ENCODE results near the gene G3BP2. TPM values are rescaled to one million over a fixed set of nuclear protein-coding genes. Genes with fewer than 3 reads are reported as not detected.

G3BP2 gene
- total and polyA plus RNA-seq, 9 of the 15 experiments (the other 6 are each of a cell fraction or from before 2014, with no cell fraction given) = 25.2 to 222 (median 130) TPM

DNA sequence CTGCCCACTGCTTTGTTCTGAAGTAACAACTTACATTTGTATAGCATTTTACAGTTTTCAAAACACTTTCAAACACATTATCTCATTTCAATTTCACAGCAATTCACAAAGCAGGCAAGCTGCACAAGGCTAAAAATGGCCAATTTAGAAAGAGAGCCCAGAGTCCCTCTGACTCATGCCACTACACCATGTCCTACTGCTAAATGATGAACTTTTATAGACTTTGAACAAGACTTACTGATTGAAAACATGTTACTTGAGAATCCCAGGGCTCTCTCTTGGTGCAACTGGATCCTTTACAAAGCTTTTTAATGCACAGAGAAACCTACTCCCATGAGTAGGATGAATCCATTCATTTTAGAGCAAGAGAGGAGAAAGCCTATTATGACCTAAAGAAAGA is 5.8 kb upstream of the G3BP2 start:
- H2AFZ ChIP-seq (ENCODE audit: low read depth, low read length) = no peak overlapping the region
- no peaks in the 10 kb centered on the region for H4K20me1 ChIP-seq (replicated peaks; ENCODE audit: control insufficient read depth, insufficient read depth, low read length)
- DNase-seq (ENCODE audit: extremely low read depth in 1 of 4, low spot score in 3 of 4) (no peak), FAIRE-seq (no peak), ATAC-seq (no peak)
- H3K36me3 ChIP-seq (ENCODE audit: control insufficient read depth, insufficient read depth, low read length) = no peaks in the 10 kb centered on the region; the same call in 2 of the 3 replicates
- TF ChIP-seq, protein P1, sequence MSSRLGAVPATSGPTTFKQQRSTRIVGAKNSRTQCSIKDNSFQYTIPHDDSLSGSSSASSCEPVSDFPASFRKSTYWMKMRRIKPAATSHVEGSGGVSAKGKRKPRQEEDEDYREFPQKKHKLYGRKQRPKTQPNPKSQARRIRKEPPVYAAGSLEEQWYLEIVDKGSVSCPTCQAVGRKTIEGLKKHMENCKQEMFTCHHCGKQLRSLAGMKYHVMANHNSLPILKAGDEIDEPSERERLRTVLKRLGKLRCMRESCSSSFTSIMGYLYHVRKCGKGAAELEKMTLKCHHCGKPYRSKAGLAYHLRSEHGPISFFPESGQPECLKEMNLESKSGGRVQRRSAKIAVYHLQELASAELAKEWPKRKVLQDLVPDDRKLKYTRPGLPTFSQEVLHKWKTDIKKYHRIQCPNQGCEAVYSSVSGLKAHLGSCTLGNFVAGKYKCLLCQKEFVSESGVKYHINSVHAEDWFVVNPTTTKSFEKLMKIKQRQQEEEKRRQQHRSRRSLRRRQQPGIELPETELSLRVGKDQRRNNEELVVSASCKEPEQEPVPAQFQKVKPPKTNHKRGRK (tag; IDR thresholded peaks at IDR 0.05) = no peak
- TF ChIP-seq, protein P2, sequence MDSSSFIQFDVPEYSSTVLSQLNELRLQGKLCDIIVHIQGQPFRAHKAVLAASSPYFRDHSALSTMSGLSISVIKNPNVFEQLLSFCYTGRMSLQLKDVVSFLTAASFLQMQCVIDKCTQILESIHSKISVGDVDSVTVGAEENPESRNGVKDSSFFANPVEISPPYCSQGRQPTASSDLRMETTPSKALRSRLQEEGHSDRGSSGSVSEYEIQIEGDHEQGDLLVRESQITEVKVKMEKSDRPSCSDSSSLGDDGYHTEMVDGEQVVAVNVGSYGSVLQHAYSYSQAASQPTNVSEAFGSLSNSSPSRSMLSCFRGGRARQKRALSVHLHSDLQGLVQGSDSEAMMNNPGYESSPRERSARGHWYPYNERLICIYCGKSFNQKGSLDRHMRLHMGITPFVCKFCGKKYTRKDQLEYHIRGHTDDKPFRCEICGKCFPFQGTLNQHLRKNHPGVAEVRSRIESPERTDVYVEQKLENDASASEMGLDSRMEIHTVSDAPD (CRISPR knock-in tag; IDR thresholded peaks at IDR 0.05) = no peak
- TF ChIP-seq ZKSCAN3 (CRISPR knock-in tag; IDR thresholded peaks at IDR 0.05) = no peak
- TF ChIP-seq DPF2 (IDR thresholded peaks at IDR 0.05) = no peak
- TF ChIP-seq ZNF274 (IDR thresholded peaks at IDR 0.05; ENCODE audit: borderline replicate concordance, low read depth, low read length) = no peak
- no peak for TF ChIP-seq ZC3H4 (CRISPR knock-in tag; IDR thresholded peaks at IDR 0.05; ENCODE audit: borderline replicate concordance)
- TF ChIP-seq ZBTB8A (IDR thresholded peaks at IDR 0.05; ENCODE audit: partially characterized antibody) = no peak
- no peak for TF ChIP-seq NRF1 (conservative IDR thresholded peaks at IDR 0.05 in 1 of 2, IDR thresholded peaks at IDR 0.05 in 1 of 2)
- TF ChIP-seq GTF2A2 (tag; IDR thresholded peaks at IDR 0.05) = no peak
- no peak for TF ChIP-seq SAP30 (IDR thresholded peaks at IDR 0.05; ENCODE audit: borderline replicate concordance, insufficient read depth, low read depth, low read length, poor library complexity, severe bottlenecking)
- no peak for TF ChIP-seq EP300 (IDR thresholded peaks at IDR 0.05; ENCODE audit: low read length)
- TF ChIP-seq MTA1 (IDR thresholded peaks at IDR 0.05; ENCODE audit: borderline replicate concordance) = no peak
- TF ChIP-seq SMAD1 (IDR thresholded peaks at IDR 0.05; ENCODE audit: low read depth, low read length, partially characterized antibody) = no peak
- TF ChIP-seq PHB2 (IDR thresholded peaks at IDR 0.05; ENCODE audit: low read depth) = no peak
- no peak for TF ChIP-seq TRIM24 (IDR thresholded peaks at IDR 0.05)
- no peak for TF ChIP-seq NCOA4 (IDR thresholded peaks at IDR 0.05; ENCODE audit: partially characterized antibody)
- TF ChIP-seq CREB1 (IDR thresholded peaks at IDR 0.05) = no peak
- no peak for TF ChIP-seq CREB1 (CRISPR knock-in tag; IDR thresholded peaks at IDR 0.05)
- no peak for TF ChIP-seq ZNF3 (CRISPR knock-in tag; IDR thresholded peaks at IDR 0.05)
- no peak for TF ChIP-seq ZNF57 (CRISPR knock-in tag; IDR thresholded peaks at IDR 0.05)
- no peak for TF ChIP-seq ATF7 (IDR thresholded peaks at IDR 0.05)
- no peaks in the 10 kb centered on the region for H3K27me3 ChIP-seq (ENCODE audit: control insufficient read depth in 2 of 2, insufficient read depth in 2 of 2, low read length in 2 of 2)
- H3K4me3 ChIP-seq = no peak overlapping the region
- no peak overlapping the region for H3K9ac ChIP-seq (ENCODE audit: insufficient read depth in 1 of 2, low read depth in 2 of 2, low read length in 2 of 2)
- BruUV-seq (replicated peaks) = no TSS peak
- peaks cover 5% of the 10 kb centered on the region; the same call in 2 of the 3 replicates for H3K79me2 ChIP-seq (ENCODE audit: control insufficient read depth, insufficient read depth, low read length)
- no peak overlapping the region for H3K4me2 ChIP-seq (ENCODE audit: insufficient read depth, low read length)
- no peak overlapping the region for H3K27ac ChIP-seq (ENCODE audit: extremely low read depth, low read depth, low read length)
- peaks cover 0 to 13% of the 10 kb centered on the region in 2 experiments; a peak in 4 of 5 replicates for H3K4me1 ChIP-seq (replicated peaks in 1 of 2; ENCODE audit: control insufficient read depth in 2 of 2, insufficient read depth in 2 of 2, low read length in 2 of 2)
- in situ Hi-C loops (cut with MboI) = no loop called here
- H3K9me1 ChIP-seq (ENCODE audit: control insufficient read depth, insufficient read depth, low read length) = no peaks in the 10 kb centered on the region
- ChIA-PET POLR2A (no interaction called here), CTCF (ENCODE audit: low intra/inter-chr PET ratio) (no interaction called here)
- intact Hi-C loops (cut with micrococcal nuclease) = no loop called here
- H3K9me3 ChIP-seq (replicated peaks; ENCODE audit: control insufficient read depth, insufficient read depth, low read depth, low read length) = no peaks in the 10 kb centered on the region

All from K562 (cell line).